AG04450 (cell line): ENCODE data around the gene PIP5K1A. TPM values are rescaled to one million over a fixed set of nuclear protein-coding genes. Genes with fewer than 3 reads are reported as not detected.

Experiments
- CTCF ChIA-PET: fragments of 300-600, 350-600 bp; formaldehyde crosslinking; extraction: SDS; loops from one replicate; lab custom pipeline; 2022; ENCODE audit warnings: antibody characterized with exemption, inconsistent platforms; lab: Charles Lee
- POLR2A ChIA-PET: fragments of 350-600 bp; formaldehyde crosslinking; extraction: SDS; loops from one replicate; lab custom pipeline; 2021; ENCODE audit warnings: antibody characterized with exemption, inconsistent platforms; lab: Yijun Ruan, JAX
- DNase-seq: peaks from one replicate; pipeline ENCODE4 v3.0.0-alpha.2; 2011; ENCODE audit warnings: low read depth, low spot score
- H3K27ac ChIP-seq: one replicate; pipeline ENCODE4 v1.5.1; 2012; ENCODE audit warnings: low read depth, low read length, control low read depth
- H3K27me3 ChIP-seq: one replicate; pipeline ENCODE4 v1.6.0; 2012; ENCODE audit warnings: low read length; ENCODE audit not compliant: control insufficient read depth, insufficient read depth
- H3K4me3 ChIP-seq: 2 replicates; pipeline ENCODE4 v1.5.1; 2011; ENCODE audit warnings: mild to moderate bottlenecking, low read depth, low read length, control low read depth
- H3K9me3 ChIP-seq: 2 replicates; pipeline ENCODE4 v1.5.1; 2012; ENCODE audit warnings: low read length; ENCODE audit not compliant: control insufficient read depth, insufficient read depth
- polyA plus RNA-seq: library from polyadenylated mRNA; depleted of rRNA; stranded (reverse); fragments of >200 nt; gene quantifications from 2 replicates; pipeline ENCODE4 v1.2.3, GENCODE V29; 2011
- TF ChIP-seq, protein P1 (sequence below): IDR thresholded peaks from 2 replicates; pipeline ENCODE4 v1.5.1; 2011; ENCODE audit warnings: low read depth, low read length, control low read depth, inconsistent platforms

Gene PIP5K1A
- polyA plus RNA-seq, 1 experiment, result 170 TPM

- POLR2A ChIA-PET, result interaction anchor here (0.6 to 1.1 kb wide), 3 partner anchors 9 to 18 kb away, joined by 3 to 10 read pairs (median 5); no protein-coding TSS in a partner anchor
- TF ChIP-seq, protein P1, sequence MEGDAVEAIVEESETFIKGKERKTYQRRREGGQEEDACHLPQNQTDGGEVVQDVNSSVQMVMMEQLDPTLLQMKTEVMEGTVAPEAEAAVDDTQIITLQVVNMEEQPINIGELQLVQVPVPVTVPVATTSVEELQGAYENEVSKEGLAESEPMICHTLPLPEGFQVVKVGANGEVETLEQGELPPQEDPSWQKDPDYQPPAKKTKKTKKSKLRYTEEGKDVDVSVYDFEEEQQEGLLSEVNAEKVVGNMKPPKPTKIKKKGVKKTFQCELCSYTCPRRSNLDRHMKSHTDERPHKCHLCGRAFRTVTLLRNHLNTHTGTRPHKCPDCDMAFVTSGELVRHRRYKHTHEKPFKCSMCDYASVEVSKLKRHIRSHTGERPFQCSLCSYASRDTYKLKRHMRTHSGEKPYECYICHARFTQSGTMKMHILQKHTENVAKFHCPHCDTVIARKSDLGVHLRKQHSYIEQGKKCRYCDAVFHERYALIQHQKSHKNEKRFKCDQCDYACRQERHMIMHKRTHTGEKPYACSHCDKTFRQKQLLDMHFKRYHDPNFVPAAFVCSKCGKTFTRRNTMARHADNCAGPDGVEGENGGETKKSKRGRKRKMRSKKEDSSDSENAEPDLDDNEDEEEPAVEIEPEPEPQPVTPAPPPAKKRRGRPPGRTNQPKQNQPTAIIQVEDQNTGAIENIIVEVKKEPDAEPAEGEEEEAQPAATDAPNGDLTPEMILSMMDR, result no peak
- DNase-seq, result no peak
- CTCF ChIA-PET, result interaction anchor here (1.0 kb wide), 1 partner anchor 40 kb away, joined by 7 read pairs; no protein-coding TSS in a partner anchor
- Histone ChIP-seq H3K4me3 (no peak overlapping the region), H3K27me3 (no peaks in the 10 kb centered on the region), H3K9me3 (no peaks in the 10 kb centered on the region), H3K27ac (no peak overlapping the region)
Observed at GRCh38 chr1:151211972-151212705, 13.8 kb downstream of the PIP5K1A start.

GRCh38 chr1:151213560-151213959 lies 15.2 kb downstream of the PIP5K1A start:
- POLR2A ChIA-PET, result interaction anchor here (0.5 kb wide), 1 partner anchor 16 kb away, joined by 9 read pairs; no protein-coding TSS in a partner anchor
- TF ChIP-seq, protein P1, result no peak
- H3K27me3 ChIP-seq, result no peaks in the 10 kb centered on the region
- no peak overlapping the region for H3K4me3 ChIP-seq
- no peak for DNase-seq
- no peak overlapping the region for H3K27ac ChIP-seq
- no peaks in the 10 kb centered on the region for H3K9me3 ChIP-seq
- CTCF ChIA-PET, result interaction anchor here (0.7 to 1.0 kb wide), 2 partner anchors 9 to 38 kb away, joined by 3 read pairs; no protein-coding TSS in a partner anchor

- H3K27ac ChIP-seq, result no peak overlapping the region
- CTCF ChIA-PET, result interaction anchor here (1.0 kb wide), 1 partner anchor 30 kb away, joined by 5 read pairs; no protein-coding TSS in a partner anchor
- no peaks in the 10 kb centered on the region for H3K27me3 ChIP-seq
- no peaks in the 10 kb centered on the region for H3K9me3 ChIP-seq
- POLR2A ChIA-PET, result no interaction called here
- no peak overlapping the region for H3K4me3 ChIP-seq
- DNase-seq, result no peak
- TF ChIP-seq, protein P1, result no peak
Observed at GRCh38 chr1:151221616-151222015, 23.3 kb downstream of the PIP5K1A start.

DNA sequence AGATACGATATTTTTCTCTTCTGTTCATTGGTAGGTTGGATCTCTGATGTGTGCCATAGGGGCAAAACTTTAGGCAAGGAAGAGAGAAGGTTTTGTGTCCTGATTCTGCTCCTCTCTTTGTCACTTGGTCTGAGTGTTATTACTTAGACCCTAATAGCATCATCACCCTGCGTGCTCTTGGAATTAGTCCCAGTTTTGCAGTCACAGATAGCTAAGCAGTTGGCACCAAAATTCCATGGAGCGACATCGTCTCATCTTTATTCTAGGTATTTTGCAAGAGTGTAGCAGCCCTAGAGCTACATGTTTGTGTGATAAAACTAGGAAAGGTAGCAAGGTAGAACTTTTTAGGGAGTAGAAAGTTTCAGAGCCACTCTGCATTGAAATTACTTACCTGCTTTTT lies 23.8 kb downstream of the PIP5K1A start:
- no peak overlapping the region for H3K27ac ChIP-seq
- TF ChIP-seq, protein P1, result no peak
- CTCF ChIA-PET, result interaction anchor here (1.0 kb wide), 1 partner anchor 30 kb away, joined by 5 read pairs; no protein-coding TSS in a partner anchor
- H3K9me3 ChIP-seq, result no peaks in the 10 kb centered on the region
- no peak overlapping the region for H3K4me3 ChIP-seq
- no peaks in the 10 kb centered on the region for H3K27me3 ChIP-seq
- no peak for DNase-seq
- POLR2A ChIA-PET, result interaction anchor here (1.0 kb wide), 1 partner anchor 32 kb away, joined by 3 read pairs; the partner anchor contains the start of gene VPS72

- TF ChIP-seq, protein P1, result no peak
- Histone ChIP-seq H3K27me3 (no peaks in the 10 kb centered on the region), H3K27ac (no peak overlapping the region), H3K4me3 (no peak overlapping the region), H3K9me3 (no peaks in the 10 kb centered on the region)
- ChIA-PET POLR2A (no interaction called here), CTCF (interaction anchor here (0.6 to 0.8 kb wide), 3 partner anchors 15 to 39 kb away, joined by 3 to 4 read pairs (median 3); no protein-coding TSS in a partner anchor)
- DNase-seq, result no peak
Observed at GRCh38 chr1:151235235-151235634, 36.9 kb downstream of the PIP5K1A start.
